Frontal cortex (tissue), 4 donors: ENCODE measurements around the gene STUB1. TPM values are rescaled to one million over a fixed set of nuclear protein-coding genes. Genes with fewer than 3 reads are reported as not detected.
A peak's percentile ranks its signal among the peaks of the same experiment; 100 is the strongest.

Experiments used
- DNase-seq, 2 donors: peaks; one replicate each; pipeline ENCODE4 v3.0.0; 2012; ENCODE audit warnings: low spot score in 2 of 2
- FAIRE-seq: peaks from 2 replicates; lab custom pipeline; 2012; peaks lifted over from hg19 to GRCh38; lab: Jason Lieb, UNC
- total RNA-seq: library from RNA; depleted of rRNA; stranded (reverse); fragments of >200 nt; gene quantifications from one replicate; pipeline ENCODE4 v1.2.3, GENCODE V29; 2014
- donor health status: control.
- donor health status: control.
- donor health status: control.

Gene STUB1
- total RNA-seq = 77.5 TPM

- no peak for FAIRE-seq
- peak; percentile 88 to 93 for DNase-seq
Measured at GRCh38 chr16:679814-680624, at the start of gene STUB1. Gene STUB1, plus strand, starts transcription at chr16:680410. Its CDS starts 116 bp downstream, at chr16:680526.

- DNase-seq = no peak
- no peak for FAIRE-seq
Measured at GRCh38 chr16:630815-631405, 49.3 kb upstream of the STUB1 start, which contains the start of gene WFIKKN1. Gene WFIKKN1, plus strand, starts transcription at chr16:630985. Its CDS starts 269 bp downstream, at chr16:631254.

DNA sequence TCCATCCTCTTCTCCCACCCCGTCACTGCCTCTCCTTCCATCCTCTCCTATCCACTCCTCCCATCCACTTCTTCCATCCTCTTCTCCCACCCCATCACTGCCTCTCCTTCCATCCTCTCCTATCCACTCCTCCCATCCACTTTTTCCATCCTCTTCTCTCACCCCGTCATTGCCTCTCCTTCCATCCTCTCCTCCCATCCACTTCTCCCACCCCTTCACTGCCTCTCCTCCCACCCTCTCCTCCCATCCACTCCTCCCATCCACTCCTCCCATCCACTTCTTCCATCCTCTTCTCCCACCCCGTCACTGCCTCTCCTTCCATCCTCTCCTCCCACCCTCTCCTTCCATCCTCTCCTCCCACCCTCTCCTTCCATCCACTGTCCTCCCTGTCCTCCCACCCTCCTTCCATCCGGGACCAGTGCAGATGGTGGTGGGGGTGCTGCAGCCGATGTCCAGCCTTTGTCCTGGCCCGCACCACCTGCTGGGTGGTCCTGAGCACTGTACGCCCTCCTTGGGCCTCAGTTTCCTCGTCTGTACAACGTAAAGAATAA lies 48.3 kb upstream of the STUB1 start:
- DNase-seq (no peak), FAIRE-seq (no peak)

DNA sequence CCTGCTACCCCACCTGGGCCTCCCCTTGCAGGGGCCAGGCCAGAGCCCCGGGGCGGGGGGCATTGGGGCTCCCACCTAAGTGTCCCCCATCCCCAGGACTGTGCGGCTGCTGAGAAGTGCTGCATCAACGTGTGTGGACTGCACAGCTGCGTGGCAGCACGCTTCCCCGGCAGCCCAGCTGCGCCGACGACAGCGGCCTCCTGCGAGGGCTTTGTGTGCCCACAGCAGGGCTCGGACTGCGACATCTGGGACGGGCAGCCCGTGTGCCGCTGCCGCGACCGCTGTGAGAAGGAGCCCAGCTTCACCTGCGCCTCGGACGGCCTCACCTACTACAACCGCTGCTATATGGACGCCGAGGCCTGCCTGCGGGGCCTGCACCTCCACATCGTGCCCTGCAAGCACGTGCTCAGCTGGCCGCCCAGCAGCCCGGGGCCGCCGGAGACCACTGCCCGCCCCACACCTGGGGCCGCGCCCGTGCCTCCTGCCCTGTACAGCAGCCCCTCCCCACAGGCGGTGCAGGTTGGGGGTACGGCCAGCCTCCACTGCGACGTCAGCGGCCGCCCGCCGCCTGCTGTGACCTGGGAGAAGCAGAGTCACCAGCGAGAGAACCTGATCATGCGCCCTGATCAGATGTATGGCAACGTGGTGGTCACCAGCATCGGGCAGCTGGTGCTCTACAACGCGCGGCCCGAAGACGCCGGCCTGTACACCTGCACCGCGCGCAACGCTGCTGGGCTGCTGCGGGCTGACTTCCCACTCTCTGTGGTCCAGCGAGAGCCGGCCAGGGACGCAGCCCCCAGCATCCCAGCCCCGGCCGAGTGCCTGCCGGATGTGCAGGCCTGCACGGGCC lies 47.5 kb upstream of the STUB1 start:
- no peak for FAIRE-seq
- DNase-seq = no peak

GRCh38 chr16:633336-634050 lies 46.7 kb upstream of the STUB1 start:
- DNase-seq (no peak), FAIRE-seq (no peak)

DNA sequence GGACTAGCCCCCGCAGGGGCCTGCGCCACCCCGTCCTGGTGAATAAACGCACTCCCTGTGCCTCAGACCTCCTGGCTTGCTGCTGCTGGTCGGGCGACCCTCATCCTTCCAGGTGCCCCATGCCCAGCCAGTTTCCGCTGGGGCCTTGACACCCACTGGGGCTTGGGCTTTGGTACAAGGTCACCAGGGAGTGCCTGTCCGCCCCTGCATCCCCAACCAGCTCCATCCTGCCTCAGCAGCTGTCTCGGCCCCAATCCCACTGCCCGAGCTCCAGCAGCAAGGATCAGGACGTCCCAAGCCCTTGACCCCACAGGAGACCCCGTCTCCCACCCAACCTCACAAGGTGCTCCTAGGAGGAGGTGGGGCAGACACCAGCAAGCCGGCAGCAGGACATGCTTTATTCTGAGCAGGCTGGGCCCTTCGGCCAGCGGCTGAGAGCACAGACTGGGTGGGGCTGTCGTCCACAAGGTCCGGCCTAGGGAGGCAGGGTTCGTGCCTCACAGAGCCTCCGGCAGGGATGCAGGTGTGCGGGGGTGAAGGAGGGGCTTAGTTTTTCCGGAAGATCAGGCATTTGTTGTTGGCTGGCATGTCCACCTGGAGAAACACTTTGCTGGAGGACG lies 46.0 kb upstream of the STUB1 start:
- FAIRE-seq (no peak), DNase-seq (no peak)

- DNase-seq (no peak), FAIRE-seq (no peak)
Measured at GRCh38 chr16:634996-635395, 45.2 kb upstream of the STUB1 start.

- FAIRE-seq (no peak), DNase-seq (no peak)
Measured at GRCh38 chr16:635573-636205, 44.5 kb upstream of the STUB1 start.

DNA sequence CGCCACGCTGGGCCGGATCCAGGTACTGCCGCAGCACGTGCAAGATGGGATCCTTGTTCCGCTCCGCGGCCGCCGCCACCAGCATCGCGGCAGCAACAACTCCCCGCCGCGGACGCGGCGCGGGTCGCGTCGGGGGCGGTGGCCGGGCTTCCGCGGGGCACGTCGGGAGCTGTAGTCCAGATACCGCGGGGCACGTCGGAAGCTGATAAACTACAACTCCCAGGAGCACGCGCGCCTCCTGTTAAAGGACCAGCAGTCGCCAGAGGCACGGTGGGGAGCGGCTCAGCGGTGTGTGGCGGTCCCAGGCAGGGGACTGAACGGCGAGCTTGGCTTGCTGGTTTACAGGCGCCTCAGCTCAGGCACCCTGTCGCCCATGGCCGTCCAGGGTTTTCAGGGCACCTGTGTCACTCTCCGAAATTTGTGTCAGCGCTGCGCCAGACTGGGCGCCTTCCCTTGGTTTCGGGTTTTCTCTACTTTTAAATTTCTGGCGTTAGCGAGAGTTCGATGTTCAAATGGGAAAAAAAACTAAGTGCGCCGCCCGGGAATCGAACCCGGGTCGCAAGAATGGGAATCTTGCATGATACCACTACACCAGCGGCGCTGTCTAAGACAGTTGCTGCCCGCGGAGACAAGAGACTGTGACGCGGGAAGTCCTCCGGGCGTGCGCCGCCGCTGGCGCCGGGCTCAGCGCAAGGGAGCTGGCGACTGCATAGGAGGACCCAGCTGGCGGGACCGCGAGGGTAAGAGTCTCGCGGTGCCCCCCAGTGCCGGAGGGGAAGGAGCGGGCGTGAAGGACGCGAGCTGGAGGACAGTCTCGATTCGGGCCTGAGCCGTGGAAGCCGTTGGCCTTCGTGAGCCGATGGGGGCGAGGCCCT lies 43.8 kb upstream of the STUB1 start, which contains the start of gene METTL26:
TSS of gene METTL26 (minus strand) at position 100 of the 875 bp plus-strand sequence. CDS start at position 85, 15 bp downstream.
- DNase-seq (peak; percentile 99 to 100), FAIRE-seq (no peak)

GRCh38 chr16:637081-638018 lies 42.9 kb upstream of the STUB1 start:
- FAIRE-seq (no peak), DNase-seq (peak; percentile 100)

- DNase-seq (no peak), FAIRE-seq (no peak)
Measured at GRCh38 chr16:638034-638543, 42.1 kb upstream of the STUB1 start.

- DNase-seq (no peak), FAIRE-seq (no peak)
Measured at GRCh38 chr16:638836-639235, 41.4 kb upstream of the STUB1 start.

- no peak for FAIRE-seq
- DNase-seq = no peak
Measured at GRCh38 chr16:640614-641013, 39.6 kb upstream of the STUB1 start.

- DNase-seq (peak; percentile 93 to 94), FAIRE-seq (no peak)
Measured at GRCh38 chr16:641326-642188, 38.7 kb upstream of the STUB1 start, which contains the start of gene MCRIP2. Gene MCRIP2, plus strand, starts transcription at chr16:641828. Its CDS starts 164 bp downstream, at chr16:641992.
